Measurements from ENCODE around the gene SWAP70.

GRCh38 chr11:9772218-9772617, 108.3 kb downstream of the SWAP70 start:
- TF ChIP-seq CTCF (conservative IDR thresholded peaks at IDR 0.05 in 1 of 2, IDR thresholded peaks at IDR 0.05 in 1 of 2; ENCODE audit: extremely low read depth in 1 of 2, insufficient read depth in 1 of 2, low read depth in 1 of 2, low read length in 2 of 2) (no peak), EZH2 (IDR thresholded peaks at IDR 0.05; ENCODE audit: borderline replicate concordance, low read length) (no peak)

All from mammary epithelial cell (primary cell).